ENCODE results near the gene OR6B2.

DNA sequence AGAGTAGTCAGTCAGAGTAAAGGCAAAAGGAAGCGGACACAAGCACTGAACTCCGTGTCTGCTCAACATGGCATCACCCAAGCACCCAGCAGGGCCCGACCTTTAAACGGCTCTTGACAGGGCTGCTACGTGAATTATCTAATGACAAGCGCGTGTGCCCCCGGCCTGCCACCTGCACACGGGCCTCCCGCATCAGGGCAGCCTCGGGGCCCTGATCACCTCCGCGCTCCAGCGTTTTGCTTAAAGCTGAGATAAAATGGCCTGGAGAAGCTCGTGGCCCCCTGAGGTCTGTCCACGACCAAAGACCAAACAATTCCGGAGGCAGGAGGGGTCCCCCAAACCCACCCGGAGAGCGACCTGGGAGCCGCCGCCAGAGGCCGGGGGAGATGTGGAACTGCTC is 5.5 kb downstream of the OR6B2 start:
- TF ChIP-seq POLR2A (IDR thresholded peaks at IDR 0.05; ENCODE audit: low read depth, low read length), result no peak
- no peak for TF ChIP-seq POLR2AphosphoS5 (IDR thresholded peaks at IDR 0.05; ENCODE audit: low read depth, low read length)
- no peak for TF ChIP-seq TAF1 (IDR thresholded peaks at IDR 0.05; ENCODE audit: borderline replicate concordance, low read depth, low read length)

All from GM12892 (cell line).